ENCODE results near the gene GRK6. TPM values are rescaled to one million over a fixed set of nuclear protein-coding genes. Genes with fewer than 3 reads are reported as not detected.

GRK6 gene
- total RNA-seq, 1 experiment from 2014 or later, result 75.2 TPM

GRCh38 chr5:177428574-177429217 lies 2.2 kb downstream of the GRK6 start:
- Histone ChIP-seq H3K14ac (ENCODE audit: insufficient read depth, low read length) (no peak overlapping the region), H3T11ph (ENCODE audit: low read length) (no peak overlapping the region), H2BK15ac (ENCODE audit: low read depth, low read length) (no peak overlapping the region), H3K23me2 (ENCODE audit: insufficient read length, low read depth, low read length, poor library complexity, severe bottlenecking) (peaks cover 4% of the 10 kb centered on the region), H2BK120ac (ENCODE audit: low read depth, low read length, poor library complexity, severe bottlenecking) (no peak overlapping the region), H2AK5ac (ENCODE audit: insufficient read length, low read length) (no peak overlapping the region), H3K18ac (ENCODE audit: insufficient read length, low read depth, low read length) (no peak overlapping the region), H2BK12ac (ENCODE audit: insufficient read length, low read depth, low read length) (no peak overlapping the region), H4K91ac (ENCODE audit: insufficient read length, low read depth, low read length) (no peak overlapping the region), H3K27me3 (ENCODE audit: insufficient read depth, low read length) (no peaks in the 10 kb centered on the region), H3K23ac (ENCODE audit: insufficient read length, low read depth, low read length) (no peak overlapping the region), H2BK5ac (ENCODE audit: insufficient read length, low read length) (no peak overlapping the region), H3K4me1 (ENCODE audit: insufficient read depth, low read length) (no peaks in the 10 kb centered on the region; the same call in 1 of the 2 replicates), H2BK20ac (ENCODE audit: low read depth, low read length, poor library complexity, severe bottlenecking) (no peak overlapping the region), H3K4ac (ENCODE audit: low read depth, low read length) (no peak overlapping the region), H3K9me3 (ENCODE audit: control insufficient read depth, low read depth, low read length) (no peaks in the 10 kb centered on the region), H4K5ac (ENCODE audit: insufficient read length, low read depth, low read length) (no peak overlapping the region), H4K8ac (replicated peaks; ENCODE audit: insufficient read length, low read depth, low read length) (no peak overlapping the region), H3K79me2 (ENCODE audit: insufficient read depth, low read length) (no peaks in the 10 kb centered on the region; the same call in 1 of the 2 replicates), H3K27ac (ENCODE audit: insufficient read length, low read depth, low read length) (no peak overlapping the region), H3K4me2 (ENCODE audit: insufficient read depth, insufficient read length, low read length) (no peak overlapping the region), H2AFZ (ENCODE audit: low read length) (no peak overlapping the region), H3K79me1 (ENCODE audit: insufficient read depth, low read depth, low read length, poor library complexity, severe bottlenecking) (no peaks in the 10 kb centered on the region), H4K20me1 (ENCODE audit: control insufficient read depth, insufficient read depth, insufficient read length) (peaks cover 2% of the 10 kb centered on the region), H3K56ac (ENCODE audit: insufficient read length, low read depth, low read length) (no peak overlapping the region), H3K9ac (ENCODE audit: extremely low read depth, insufficient read length, low read length) (no peak overlapping the region)
- Mint-ChIP-seq H3K4me1 (peaks cover 18 to 29% of the 10 kb centered on the region in 2 experiments), H3K27me3 (ENCODE audit: low read depth) (peaks cover 5% of the 10 kb centered on the region; the same call in 1 of the 2 replicates), H3K4me3 (peak overlapping the region in 1 of 2 experiments; percentile 22; a peak in 3 of 5 replicates), H3K9me3 (no peaks in the 10 kb centered on the region), H3K27ac (peak overlapping the region in 2 of 3 experiments; percentile 60 to 64; a peak in 2 of 7 replicates), H3K36me3 (ENCODE audit: insufficient read depth in 1 of 3, low read depth in 3 of 3) (peaks cover 4 to 27% (median 25%) of the 10 kb centered on the region in 3 experiments; a peak in 6 of 7 replicates)
- TF ChIP-seq, protein P1, sequence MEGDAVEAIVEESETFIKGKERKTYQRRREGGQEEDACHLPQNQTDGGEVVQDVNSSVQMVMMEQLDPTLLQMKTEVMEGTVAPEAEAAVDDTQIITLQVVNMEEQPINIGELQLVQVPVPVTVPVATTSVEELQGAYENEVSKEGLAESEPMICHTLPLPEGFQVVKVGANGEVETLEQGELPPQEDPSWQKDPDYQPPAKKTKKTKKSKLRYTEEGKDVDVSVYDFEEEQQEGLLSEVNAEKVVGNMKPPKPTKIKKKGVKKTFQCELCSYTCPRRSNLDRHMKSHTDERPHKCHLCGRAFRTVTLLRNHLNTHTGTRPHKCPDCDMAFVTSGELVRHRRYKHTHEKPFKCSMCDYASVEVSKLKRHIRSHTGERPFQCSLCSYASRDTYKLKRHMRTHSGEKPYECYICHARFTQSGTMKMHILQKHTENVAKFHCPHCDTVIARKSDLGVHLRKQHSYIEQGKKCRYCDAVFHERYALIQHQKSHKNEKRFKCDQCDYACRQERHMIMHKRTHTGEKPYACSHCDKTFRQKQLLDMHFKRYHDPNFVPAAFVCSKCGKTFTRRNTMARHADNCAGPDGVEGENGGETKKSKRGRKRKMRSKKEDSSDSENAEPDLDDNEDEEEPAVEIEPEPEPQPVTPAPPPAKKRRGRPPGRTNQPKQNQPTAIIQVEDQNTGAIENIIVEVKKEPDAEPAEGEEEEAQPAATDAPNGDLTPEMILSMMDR (conservative IDR thresholded peaks at IDR 0.05), result no peak
- DNase-seq, result no peak
- WGBS (ENCODE audit: extremely low coverage, insufficient read length, low lambda C conversion rate), result no CpG with 5 or more reads among the region's 10 CpGs
